DMS53 treated with DMSO at 0.1 percent for 48 hours (cell line): ENCODE measurements around the gene FTSJ3.
A peak's percentile ranks its signal among the peaks of the same experiment; 100 is the strongest.
"Not testable (repeated sequence)": the region's sequence is repeated elsewhere in the genome, so short reads cannot be mapped to it uniquely, and the experiment has no call there.

Experiments used
- DNase-seq: peaks from one replicate; lab custom pipeline; 2025; ENCODE audit not compliant: unreplicated experiment; lab: John Stamatoyannopoulos, UW

The FTSJ3 gene

DNA sequence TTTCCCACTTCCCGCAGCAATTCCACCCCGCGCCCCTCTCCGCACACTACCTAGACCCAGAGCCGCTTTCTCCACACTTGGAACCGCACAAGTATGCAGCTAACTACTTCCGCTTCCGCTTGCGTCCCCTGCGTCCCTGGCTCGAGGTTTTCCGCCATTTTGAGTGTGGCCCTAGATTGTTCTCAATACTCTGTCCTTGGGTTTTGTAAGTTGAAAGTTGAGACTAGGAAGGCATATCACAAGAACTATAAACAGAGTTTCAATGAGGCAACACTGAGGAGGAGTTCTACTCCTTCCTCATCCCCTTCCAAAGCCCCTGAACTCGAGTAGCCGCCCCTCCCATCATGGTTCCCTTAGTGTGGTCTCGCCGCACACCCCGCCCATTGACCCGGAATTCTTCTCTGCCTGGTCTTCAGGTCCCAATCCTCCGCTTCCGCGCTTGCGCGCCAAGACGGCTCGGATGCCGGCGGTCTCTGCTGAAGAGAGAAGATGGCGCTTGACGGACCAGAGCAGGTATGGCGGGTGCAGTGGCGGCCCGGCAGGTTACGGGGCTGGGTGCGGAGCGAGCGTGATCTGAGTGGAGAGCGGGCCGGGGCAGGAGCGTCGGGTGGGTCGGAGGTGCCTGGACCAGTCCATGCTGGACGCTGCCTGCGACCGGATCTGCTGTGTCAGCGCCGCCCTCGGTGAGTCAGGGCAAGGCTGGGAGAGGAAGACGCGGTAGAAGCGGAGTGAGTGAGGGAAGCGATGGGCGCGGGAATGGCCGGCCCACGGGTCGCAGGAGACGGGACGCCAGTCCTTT lies at the start of gene FTSJ3, which contains the start of gene PSMC5:
Gene FTSJ3 (minus strand): TSS at position 662 of the 799 bp plus-strand sequence. CDS start 761 bp downstream, outside the sequence.
Gene PSMC5 (plus strand): TSS at position 430 of the 799 bp plus-strand sequence. CDS start 60 bp downstream, at position 490.
- peak; percentile 81 for DNase-seq

- DNase-seq = not testable (repeated sequence)
Observed at GRCh38 chr17:63874693-63875092, 47.2 kb upstream of the FTSJ3 start.

- DNase-seq = not testable (repeated sequence)
Observed at GRCh38 chr17:63874061-63874626, 46.7 kb upstream of the FTSJ3 start.

DNA sequence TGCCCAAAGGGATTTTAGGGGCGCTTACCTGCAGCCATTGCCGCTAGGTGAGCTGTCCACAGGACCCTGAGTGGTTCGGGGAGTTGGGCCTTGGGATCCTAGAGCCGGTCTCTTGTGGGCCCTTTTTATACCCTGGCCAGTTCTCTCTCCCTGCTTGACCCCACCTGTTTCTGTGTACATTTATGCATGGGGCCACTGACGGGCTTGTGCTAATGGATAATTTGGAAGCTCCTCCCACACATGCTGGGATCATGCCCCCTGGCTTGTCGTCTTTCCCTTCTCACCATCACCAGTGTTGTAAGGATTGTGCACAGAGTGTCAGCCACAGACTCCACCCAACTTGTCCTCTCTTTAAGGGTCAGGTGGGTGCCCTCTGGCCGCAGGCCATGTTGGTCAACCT lies 46.1 kb upstream of the FTSJ3 start, which contains the start of gene CSH2:
Gene CSH2 (minus strand): TSS at position 101 of the 400 bp plus-strand sequence. CDS start 63 bp downstream, at position 38.
- DNase-seq = not testable (repeated sequence)

GRCh38 chr17:63871646-63872365 lies 44.3 kb upstream of the FTSJ3 start:
- DNase-seq = not testable (repeated sequence)

GRCh38 chr17:63870292-63870665 lies 42.8 kb upstream of the FTSJ3 start:
- not testable (repeated sequence) for DNase-seq

GRCh38 chr17:63869491-63870291 lies 42.2 kb upstream of the FTSJ3 start:
- not testable (repeated sequence) for DNase-seq

- DNase-seq = not testable (repeated sequence)
Observed at GRCh38 chr17:63866625-63867024, 39.2 kb upstream of the FTSJ3 start.

DNA sequence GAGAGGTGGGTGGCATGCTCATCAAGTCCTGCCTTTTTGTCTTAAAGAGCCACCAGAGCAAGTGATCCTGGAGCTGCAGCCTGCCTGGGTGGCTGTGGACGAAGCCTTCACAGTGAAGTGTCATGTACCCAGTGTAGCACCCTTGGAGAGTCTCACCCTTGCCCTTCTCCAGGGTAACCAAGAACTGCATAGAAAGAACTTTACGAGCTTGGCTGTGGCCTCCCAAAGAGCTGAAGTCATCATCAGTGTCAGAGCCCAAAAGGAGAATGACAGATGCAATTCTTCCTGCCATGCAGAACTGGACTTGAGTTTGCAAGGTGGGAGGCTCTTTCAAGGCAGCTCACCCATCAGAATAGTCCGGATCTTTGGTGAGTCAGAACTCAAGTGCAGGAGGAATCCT lies 31.8 kb upstream of the FTSJ3 start:
- DNase-seq = no peak

- DNase-seq = not testable (repeated sequence)
Observed at GRCh38 chr17:63856425-63856824, 29.0 kb upstream of the FTSJ3 start.

- DNase-seq = no peak
Observed at GRCh38 chr17:63855185-63855584, 27.7 kb upstream of the FTSJ3 start.

- DNase-seq = no peak
Observed at GRCh38 chr17:63854709-63855108, 27.2 kb upstream of the FTSJ3 start.

DNA sequence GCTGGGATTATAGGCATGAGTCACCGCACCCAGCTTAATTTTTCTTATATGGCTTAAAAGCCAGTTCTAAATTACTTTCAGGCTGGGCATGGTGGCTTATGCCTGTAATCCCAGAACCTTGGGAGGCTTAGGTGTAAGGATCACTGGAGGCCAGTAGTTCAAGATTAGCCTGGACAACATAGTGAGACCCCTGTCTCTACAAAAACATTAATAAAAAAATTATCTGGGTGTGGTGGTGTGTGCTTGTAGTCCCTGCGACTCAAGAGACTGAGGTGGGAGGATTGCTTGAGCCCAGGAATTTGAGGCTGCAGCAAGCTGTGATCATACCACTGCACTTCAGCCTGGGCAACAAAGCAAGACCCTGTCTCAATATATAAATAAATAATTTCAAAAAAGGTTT lies 25.8 kb upstream of the FTSJ3 start:
- DNase-seq = no peak

- DNase-seq = no peak
Observed at GRCh38 chr17:63850401-63850800, 22.9 kb upstream of the FTSJ3 start.

GRCh38 chr17:63848834-63849689 lies 21.6 kb upstream of the FTSJ3 start:
- peak; percentile 59 for DNase-seq

GRCh38 chr17:63847525-63848249 lies 20.2 kb upstream of the FTSJ3 start:
- no peak for DNase-seq

DNA sequence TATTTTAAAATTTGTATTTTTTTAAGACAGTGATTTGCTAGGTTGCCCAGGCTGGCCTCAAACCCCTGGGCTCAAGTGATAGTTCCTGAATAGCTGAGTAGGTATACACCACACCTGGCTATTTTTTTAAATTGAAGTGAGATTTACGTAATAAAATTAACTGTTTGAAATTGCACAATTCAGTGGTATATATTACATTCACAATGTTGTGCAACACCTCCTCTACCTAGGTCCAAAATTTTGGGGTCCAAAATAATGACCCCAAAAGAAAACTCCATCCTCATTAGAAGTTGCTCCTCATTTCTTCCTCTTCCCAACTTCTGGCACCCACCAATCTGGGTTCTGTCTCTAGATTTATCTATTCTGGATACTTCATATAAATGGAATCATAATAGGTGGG lies 18.0 kb upstream of the FTSJ3 start:
- no peak for DNase-seq

GRCh38 chr17:63843910-63844677 lies 16.6 kb upstream of the FTSJ3 start:
- DNase-seq = no peak
